HL-60 (cell line): ENCODE measurements around the gene DISP2.

Source experiments
- DNase-seq, 2 experiments: peaks; one replicate each; pipeline ENCODE4 v3.0.0-alpha.2; 2010 to 2020; ENCODE audit warnings: low read depth in 1 of 2, low spot score in 1 of 2
- H3K27ac ChIP-seq: fragments of 250-450 bp; sonication (Bioruptor Pico); replicated peaks from 2 replicates; pipeline ENCODE4 v1.5.1; 2020; ENCODE audit warnings: mild to moderate bottlenecking, moderate library complexity
- H3K27me3 ChIP-seq: fragments of 250-450 bp; sonication (Bioruptor Pico); 2 replicates; pipeline ENCODE4 v1.5.1; 2021; ENCODE audit warnings: mild to moderate bottlenecking, moderate library complexity; ENCODE audit not compliant: insufficient read depth, poor library complexity, severe bottlenecking
- H3K4me3 ChIP-seq: replicated peaks from 2 replicates; pipeline ENCODE4 v1.5.1; 2011; ENCODE audit warnings: mild to moderate bottlenecking, control low read depth, low read length; ENCODE audit not compliant: insufficient read depth
- CTCF ChIP-seq: IDR thresholded peaks from one replicate; pipeline ENCODE4 v1.5.1; 2011; ENCODE audit warnings: low read length, control low read depth, inconsistent platforms; ENCODE audit not compliant: insufficient read depth
- GABPA ChIP-seq: IDR thresholded peaks from 2 replicates; pipeline ENCODE4 v1.6.1; 2012; ENCODE audit warnings: low read depth
- POLR2AphosphoS5 ChIP-seq: IDR thresholded peaks from 2 replicates; pipeline ENCODE4 v1.6.1; 2012; ENCODE audit warnings: low read depth
- REST ChIP-seq: IDR thresholded peaks from 2 replicates; pipeline ENCODE4 v1.6.1; 2012; ENCODE audit warnings: low read depth; ENCODE audit not compliant: insufficient replicate concordance
- SPI1 ChIP-seq: IDR thresholded peaks from 2 replicates; pipeline ENCODE4 v1.6.1; 2012; ENCODE audit warnings: low read depth, mild to moderate bottlenecking, borderline replicate concordance

Gene DISP2

GRCh38 chr15:40360015-40360414 is 2.0 kb downstream of the DISP2 start:
- Histone ChIP-seq H3K27ac (no peak overlapping the region), H3K27me3 (no peaks in the 10 kb centered on the region), H3K4me3 (no peak overlapping the region)
- DNase-seq: no peak
- TF ChIP-seq POLR2AphosphoS5 (no peak), CTCF (no peak), GABPA (no peak), REST (no peak), SPI1 (no peak)

GRCh38 chr15:40361640-40362039 is 3.6 kb downstream of the DISP2 start:
- no peak for DNase-seq
- no peaks in the 10 kb centered on the region for H3K27me3 ChIP-seq
- H3K4me3 ChIP-seq: no peak overlapping the region
- TF ChIP-seq SPI1 (no peak), REST (no peak), POLR2AphosphoS5 (no peak), CTCF (no peak), GABPA (no peak)
- H3K27ac ChIP-seq: no peak overlapping the region

GRCh38 chr15:40363611-40364010 is 5.6 kb downstream of the DISP2 start:
- Histone ChIP-seq H3K27me3 (no peaks in the 10 kb centered on the region), H3K27ac (no peak overlapping the region), H3K4me3 (no peak overlapping the region)
- DNase-seq: no peak
- no peak for TF ChIP-seq CTCF
- TF ChIP-seq POLR2AphosphoS5: no peak
- TF ChIP-seq REST: no peak
